Mesodermal cell (in vitro differentiated cells): ENCODE results near the gene SUGP2.

Experiments
- H3K27ac ChIP-seq: 2 replicates; pipeline ENCODE4 v1.7.0; 2013; ENCODE audit warnings: mild to moderate bottlenecking, low read depth, low read length, moderate library complexity; ENCODE audit not compliant: severe bottlenecking
- H3K36me3 ChIP-seq: 2 replicates; pipeline ENCODE4 v1.7.1; 2013; ENCODE audit warnings: mild to moderate bottlenecking, low read length, moderate library complexity; ENCODE audit not compliant: control insufficient read depth, insufficient read depth
- H3K4me1 ChIP-seq: one replicate; pipeline ENCODE4 v1.7.1; 2013; ENCODE audit warnings: mild to moderate bottlenecking, low read length; ENCODE audit not compliant: insufficient read depth, control insufficient read depth, poor library complexity, severe bottlenecking
- H3K4me3 ChIP-seq: 2 replicates; pipeline ENCODE4 v1.7.0; 2013; ENCODE audit warnings: low read length, control low read depth, mild to moderate bottlenecking; ENCODE audit not compliant: insufficient read depth, poor library complexity, severe bottlenecking; ENCODE audit errors: extremely low read depth
- H3K9me3 ChIP-seq: 2 replicates; pipeline ENCODE4 v1.7.1; 2013; ENCODE audit warnings: mild to moderate bottlenecking, low read length, moderate library complexity; ENCODE audit not compliant: control insufficient read depth
- WGBS, 2 experiments: methylation state at CpG; one replicate each; pipeline ENCODE4 v1.1.5; 2013; ENCODE audit warnings: missing lambda C conversion rate in 2 of 2; ENCODE audit not compliant: insufficient coverage in 2 of 2; 5-methylcytosine and 5-hydroxymethylcytosine counted together

SUGP2 gene

DNA sequence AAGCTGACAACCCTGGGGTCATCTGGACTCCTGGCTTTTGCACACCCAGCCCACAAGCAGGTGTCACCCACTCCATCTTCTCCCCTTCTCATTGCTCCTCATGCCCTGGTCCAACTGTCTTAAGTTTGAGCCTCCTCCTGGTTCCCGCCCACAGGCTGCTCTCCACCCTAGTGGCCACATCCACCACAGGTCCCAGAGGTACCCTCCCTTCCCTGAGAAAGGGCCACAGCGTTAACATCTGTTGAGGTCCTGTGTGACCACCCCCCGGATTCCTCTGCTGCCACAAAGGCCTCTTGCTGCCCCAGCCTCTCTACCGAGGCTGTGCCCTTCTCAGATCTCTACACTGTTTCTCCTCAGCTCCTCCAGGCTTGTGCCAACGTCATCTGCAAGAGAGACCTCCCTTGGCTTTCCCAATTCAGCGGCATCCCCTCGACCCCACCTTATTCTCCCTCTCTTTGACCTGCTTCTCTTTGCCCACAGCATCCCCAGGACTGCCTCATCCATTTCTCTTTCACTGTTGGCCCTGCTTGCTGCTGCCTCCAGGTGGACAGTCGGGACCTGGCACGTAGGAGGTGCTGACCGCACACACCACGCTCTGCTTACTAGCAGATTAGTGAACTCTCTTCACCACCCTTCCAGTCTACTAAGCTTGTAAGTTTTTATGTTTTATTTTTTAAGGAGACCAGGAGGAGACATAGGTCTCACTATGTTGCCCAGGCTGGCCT is 33.3 kb downstream of the SUGP2 start:
- WGBS, 2 experiments: 93 to 96% methylated on average over 7 to 9 of the region's 11 CpGs
- Histone ChIP-seq H3K27ac (no peak overlapping the region), H3K36me3 (peaks cover 88% of the 10 kb centered on the region), H3K9me3 (no peaks in the 10 kb centered on the region), H3K4me1 (peaks cover 4% of the 10 kb centered on the region), H3K4me3 (no peak overlapping the region)

DNA sequence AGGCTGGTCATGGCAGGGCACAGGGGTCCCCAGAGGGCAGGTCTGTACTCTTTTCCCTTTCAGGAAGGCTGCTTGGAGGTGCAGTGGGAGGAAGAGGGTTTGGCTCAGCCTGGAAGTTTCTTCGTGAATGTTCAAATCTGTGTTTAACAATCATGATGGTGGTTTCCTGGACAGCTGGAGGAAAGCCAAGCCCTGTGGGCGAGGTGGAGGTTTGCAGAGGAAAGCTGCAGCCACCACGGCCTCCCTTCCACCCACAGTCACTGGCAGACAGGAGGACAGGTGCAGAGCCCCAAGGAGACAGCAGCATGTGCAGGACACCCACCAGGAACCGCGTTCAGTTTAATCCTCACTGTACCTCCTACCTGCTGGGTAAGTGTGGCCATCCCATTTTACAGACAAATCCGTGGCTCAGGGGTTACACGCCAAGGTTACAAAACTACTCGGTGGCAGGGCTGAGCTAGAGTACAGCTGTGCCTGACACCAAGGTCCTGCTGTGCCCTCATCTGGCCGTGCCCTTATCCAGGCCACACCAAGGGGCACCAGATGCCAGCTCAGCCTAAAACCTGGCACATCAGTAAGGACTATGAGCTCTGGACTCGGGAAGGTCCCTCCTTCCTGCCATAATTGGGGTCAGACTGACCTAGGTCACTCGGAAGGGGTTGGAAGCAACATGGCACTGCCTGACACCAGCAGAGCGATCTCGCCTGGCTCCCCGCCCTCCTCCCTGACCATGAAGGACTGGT is 34.1 kb downstream of the SUGP2 start:
- Histone ChIP-seq H3K36me3 (peaks cover 88% of the 10 kb centered on the region), H3K4me3 (no peak overlapping the region), H3K4me1 (peaks cover 4% of the 10 kb centered on the region), H3K27ac (no peak overlapping the region), H3K9me3 (no peaks in the 10 kb centered on the region)
- 95 to 96% methylated on average over 12 of the region's 14 CpGs for WGBS, 2 experiments

DNA sequence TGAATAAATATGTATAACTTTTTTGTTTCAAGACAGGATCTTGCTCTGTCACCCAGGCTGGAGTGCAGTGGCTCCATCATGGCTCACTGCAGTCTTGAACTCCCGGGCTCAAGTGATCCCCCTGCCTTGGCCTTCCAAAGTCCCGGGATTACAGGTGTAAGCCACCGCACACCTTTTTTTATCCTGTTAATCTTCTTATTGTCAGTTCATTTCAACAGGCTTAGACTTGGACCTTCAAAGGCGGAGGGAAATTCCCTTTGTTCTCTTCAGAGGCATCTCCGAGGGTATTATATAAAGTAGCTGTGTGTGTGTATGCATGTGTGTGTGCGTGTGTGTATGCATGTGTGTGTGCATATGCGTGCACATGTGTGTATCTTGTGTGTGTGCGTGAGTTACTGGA is 35.0 kb downstream of the SUGP2 start:
- H3K36me3 ChIP-seq: peaks cover 88% of the 10 kb centered on the region
- H3K9me3 ChIP-seq: no peaks in the 10 kb centered on the region
- peaks cover 4% of the 10 kb centered on the region for H3K4me1 ChIP-seq
- 98% methylated on average over 6 to 8 of the region's 8 CpGs for WGBS, 2 experiments
- H3K27ac ChIP-seq: no peak overlapping the region
- H3K4me3 ChIP-seq: no peak overlapping the region

GRCh38 chr19:18996796-18997394 is 36.4 kb downstream of the SUGP2 start:
- Histone ChIP-seq H3K36me3 (peaks cover 84% of the 10 kb centered on the region), H3K9me3 (no peaks in the 10 kb centered on the region), H3K27ac (no peak overlapping the region), H3K4me3 (no peak overlapping the region), H3K4me1 (peaks cover 4% of the 10 kb centered on the region)
- 91 to 93% methylated on average over 4 to 5 of the region's 6 CpGs for WGBS, 2 experiments

GRCh38 chr19:18996351-18996750 is 37.0 kb downstream of the SUGP2 start:
- Histone ChIP-seq H3K27ac (no peak overlapping the region), H3K4me1 (peaks cover 4% of the 10 kb centered on the region), H3K9me3 (no peaks in the 10 kb centered on the region), H3K36me3 (peaks cover 84% of the 10 kb centered on the region), H3K4me3 (no peak overlapping the region)
- WGBS, 2 experiments: 92 to 95% methylated on average over 10 of the region's 10 CpGs

DNA sequence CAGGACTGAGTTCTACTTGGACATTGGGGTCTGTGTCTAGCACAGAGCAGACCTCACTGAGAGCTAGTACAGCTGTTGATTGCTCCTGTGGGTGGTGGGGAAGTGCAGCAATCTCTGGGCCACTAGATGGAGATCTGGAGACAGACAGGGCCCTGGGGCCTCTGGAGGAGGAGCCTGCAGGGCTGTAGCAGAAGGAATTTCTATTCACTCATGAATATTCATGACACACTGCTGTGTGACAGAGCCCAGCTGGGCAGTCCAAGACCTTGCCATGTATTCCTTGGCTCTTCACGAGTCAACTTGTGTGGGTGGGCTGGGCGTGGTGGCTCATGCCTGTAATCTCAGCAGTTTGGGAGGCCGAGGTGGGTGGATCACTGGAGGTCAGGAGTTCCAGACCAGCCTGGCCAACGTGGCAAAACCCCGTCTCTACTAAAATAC is 37.5 kb downstream of the SUGP2 start:
- no peak overlapping the region for H3K27ac ChIP-seq
- no peaks in the 10 kb centered on the region for H3K9me3 ChIP-seq
- H3K4me3 ChIP-seq: no peak overlapping the region
- 54 to 82% methylated on average over 3 of the region's 5 CpGs for whole genome bisulfite sequencing, 2 experiments
- H3K4me1 ChIP-seq: peaks cover 4% of the 10 kb centered on the region
- H3K36me3 ChIP-seq: peaks cover 84% of the 10 kb centered on the region

DNA sequence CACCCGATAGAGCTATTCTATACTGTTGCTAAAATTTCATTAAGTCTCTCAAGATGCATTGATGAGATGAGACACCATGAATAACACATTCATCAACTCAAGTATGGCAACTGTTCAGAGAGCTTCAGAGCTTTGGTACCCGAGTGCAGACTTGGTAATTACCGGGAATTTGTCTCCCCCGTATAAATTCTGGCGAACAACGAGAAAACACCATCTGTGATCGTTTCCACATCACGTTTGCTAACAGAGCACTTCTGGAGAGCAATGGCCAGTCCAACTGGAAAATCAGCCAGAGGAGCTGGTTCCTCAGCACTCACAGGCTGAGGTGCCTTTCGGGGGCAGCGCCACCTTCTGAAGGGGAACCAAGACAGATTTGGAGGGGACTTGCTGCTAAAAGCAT is 40.2 kb downstream of the SUGP2 start:
- 96% methylated on average over 9 to 10 of the region's 10 CpGs for whole genome bisulfite sequencing, 2 experiments

DNA sequence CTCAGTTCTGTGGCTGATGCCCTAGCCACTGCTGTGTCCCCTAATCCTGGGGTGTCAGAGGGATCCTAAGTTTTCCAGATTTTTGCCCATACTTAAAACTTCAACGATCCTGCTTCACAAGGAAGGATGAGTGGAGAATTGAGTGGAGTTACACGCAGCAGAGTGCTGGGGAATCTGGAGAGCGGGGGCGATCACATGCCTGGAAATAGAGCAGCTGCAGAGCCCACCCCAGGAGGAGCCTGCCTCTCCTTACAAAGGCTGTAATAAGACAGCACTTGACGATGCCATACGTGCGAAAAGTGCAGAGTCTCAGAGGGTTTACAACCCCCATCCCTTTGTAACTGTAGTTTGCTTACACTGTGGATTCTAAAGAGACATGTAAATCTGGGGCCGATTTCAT is 40.6 kb downstream of the SUGP2 start:
- 95 to 100% methylated on average over 5 to 7 of the region's 8 CpGs for WGBS, 2 experiments
- Histone ChIP-seq H3K4me1 (peaks cover 4% of the 10 kb centered on the region), H3K36me3 (peaks cover 54% of the 10 kb centered on the region), H3K9me3 (no peaks in the 10 kb centered on the region), H3K4me3 (no peak overlapping the region), H3K27ac (no peak overlapping the region)

More for the DNA sequence above, 40.2 kb downstream of the SUGP2 start:
- H3K36me3 ChIP-seq: peaks cover 58% of the 10 kb centered on the region
- H3K27ac ChIP-seq: no peak overlapping the region
- H3K4me1 ChIP-seq: peaks cover 4% of the 10 kb centered on the region
- H3K9me3 ChIP-seq: no peaks in the 10 kb centered on the region
- no peak overlapping the region for H3K4me3 ChIP-seq

GRCh38 chr19:18991468-18991867 is 41.8 kb downstream of the SUGP2 start:
- peaks cover 4% of the 10 kb centered on the region for H3K4me1 ChIP-seq
- no peak overlapping the region for H3K4me3 ChIP-seq
- WGBS, 2 experiments: 98% methylated on average over 5 to 8 of the region's 14 CpGs
- peaks cover 46% of the 10 kb centered on the region for H3K36me3 ChIP-seq
- H3K9me3 ChIP-seq: no peaks in the 10 kb centered on the region
- no peak overlapping the region for H3K27ac ChIP-seq

DNA sequence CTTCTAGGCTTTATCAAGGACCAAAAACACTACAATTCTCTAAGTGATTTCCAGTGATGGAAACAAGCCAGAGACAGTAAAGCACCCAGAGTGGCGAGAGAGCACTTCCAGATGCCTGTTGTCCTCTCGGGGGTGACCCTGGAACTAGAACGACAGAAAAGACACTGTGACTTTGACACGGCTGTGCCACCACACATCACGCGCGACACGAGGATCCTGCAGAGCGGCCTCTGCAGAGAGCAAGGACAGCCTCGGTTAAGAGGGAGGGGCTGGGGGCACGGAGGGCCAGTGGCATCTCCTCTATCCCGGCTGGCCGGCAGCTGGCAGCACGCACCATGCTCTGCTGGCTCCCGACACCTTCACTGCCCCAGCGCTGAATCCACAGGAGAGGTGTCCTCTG is 42.3 kb downstream of the SUGP2 start:
- WGBS, 2 experiments: 90 to 97% methylated on average over 9 to 15 of the region's 16 CpGs
- Histone ChIP-seq H3K36me3 (peaks cover 46% of the 10 kb centered on the region), H3K4me3 (no peak overlapping the region), H3K27ac (no peak overlapping the region), H3K4me1 (peaks cover 2% of the 10 kb centered on the region), H3K9me3 (no peaks in the 10 kb centered on the region)
